ENCODE results near the gene PLEKHJ1. TPM values are rescaled to one million over a fixed set of nuclear protein-coding genes. Genes with fewer than 3 reads are reported as not detected.

The PLEKHJ1 gene
- total and polyA plus RNA-seq, 9 of the 15 experiments (the other 6 are each of a cell fraction or from before 2014, with no cell fraction given) = 1.5 to 188 (median 63.9) TPM

- TF ChIP-seq AFF1 (IDR thresholded peaks at IDR 0.05; ENCODE audit: low read depth in 1 of 2, partially characterized antibody in 2 of 2) (peak in 1 of 2 experiments; percentile 93), CGGBP1 (CRISPR knock-in tag; IDR thresholded peaks at IDR 0.05) (no peak), USF1 (CRISPR knock-in tag; IDR thresholded peaks at IDR 0.05) (peak; percentile 59; the same call in 1 of the 2 replicates), CHD4 (IDR thresholded peaks at IDR 0.05; ENCODE audit: insufficient read depth, insufficient replicate concordance, low read depth, low read length, poor library complexity, severe bottlenecking) (no peak), ZNF507 (tag; conservative IDR thresholded peaks at IDR 0.05) (no peak), EHMT2 (IDR thresholded peaks at IDR 0.05) (no peak), KLF16 (IDR thresholded peaks at IDR 0.05) (peak; percentile 74), CC2D1A (IDR thresholded peaks at IDR 0.05) (0 out of 2 replicates have a peak, but pooled peaks have one; percentile 19), CBFA2T3 (IDR thresholded peaks at IDR 0.05) (no peak), ADNP (tag; IDR thresholded peaks at IDR 0.05) (no peak), MED1 (CRISPR knock-in tag; IDR thresholded peaks at IDR 0.05; ENCODE audit: borderline replicate concordance) (no peak), TFAP4 (CRISPR knock-in tag; IDR thresholded peaks at IDR 0.05; ENCODE audit: borderline replicate concordance) (peak; percentile 82), HNRNPUL1 (IDR thresholded peaks at IDR 0.05; ENCODE audit: low read length) (no peak), ZNF707 (CRISPR knock-in tag; conservative IDR thresholded peaks at IDR 0.05) (no peak), KDM4B (IDR thresholded peaks at IDR 0.05; ENCODE audit: borderline replicate concordance in 2 of 2, low read depth in 1 of 2) (0 out of 4 replicates have a peak, but pooled peaks of 1 of the 2 experiments have one; percentile 52), NR2C1 (IDR thresholded peaks at IDR 0.05) (peak; percentile 99), NR2C1 (tag; IDR thresholded peaks at IDR 0.05) (peak; percentile 99), MYBL2 (IDR thresholded peaks at IDR 0.05; ENCODE audit: low read depth) (no peak), MYBL2 (CRISPR knock-in tag; IDR thresholded peaks at IDR 0.05; ENCODE audit: borderline replicate concordance) (no peak), NCOR1 (IDR thresholded peaks at IDR 0.05) (0 out of 2 replicates have a peak, but pooled peaks have one; percentile 47), NRF1 (conservative IDR thresholded peaks at IDR 0.05 in 1 of 2, IDR thresholded peaks at IDR 0.05 in 1 of 2) (peak; percentile 98), SETDB1 (IDR thresholded peaks at IDR 0.05; ENCODE audit: low read length) (no peak), RBM22 (IDR thresholded peaks at IDR 0.05; ENCODE audit: low read depth, low read length, poor library complexity, severe bottlenecking) (no peak), PTBP1 (IDR thresholded peaks at IDR 0.05; ENCODE audit: low read depth, low read length) (no peak)
Observed at GRCh38 chr19:2236314-2237050, at the start of gene PLEKHJ1, which contains the start of gene SF3A2 (continued).

Measured in K562 (cell line).